Heart left ventricle (tissue), 13 donors: ENCODE results near the gene TRAIP.

Source experiments
- POLR2A ChIP-seq, 2 donors: fragments of 450-650 bp; IDR thresholded peaks; one replicate each; pipeline ENCODE4 v1.6.1; 2017; ENCODE audit warnings: antibody characterized with exemption in 2 of 2, mild to moderate bottlenecking in 2 of 2, moderate library complexity in 2 of 2
- TF ChIP-seq, protein P1 (sequence below), 12 donors: fragments of 200-600 bp; sonication (generic) in 4 of 12; IDR thresholded peaks; one replicate each; pipeline versions ENCODE4 v1.5.0 to v1.8.0; 2018 to 2022; ENCODE audit warnings: antibody characterized with exemption in 12 of 12, mild to moderate bottlenecking in 5 of 12
- donor health status: ischemic (EF 13 %, LVEDD 7.1; RV severe dilation, severe dysfunction).
- donor health status: DM: no; HTN: yes; CAD: no.
- donor health status: DM: no; HTN: no; CAD: no.
- donor health status: ischemic (EF 25% LVEDD 6.9; RV normal size, moderate dysfunction).
- donor health status: ischemic (EF 25% LVEDD 5.7; RV mildly dilated, moderate dysfunction).
- donor health status: ischemic (EF 35%, LVEDD 5.7; RV mildly dilated, moderate dysfunction).
- donor health status: nonischemic (EF 11% LVEDD 7.7; RV severe dilation, severe dysfunction).
- donor health status: DM: yes; HTN: yes; CAD: no.
- donor health status: PGD.
- donor health status: ischemic (EF 29% LVEDD 5.4; RV normal size, mild dysfunction).
- donor health status: nonischemic (EF 23%, LVEDD 6.1; RV moderate dilation, normal function).

GRCh38 chr3:49787182-49787464 lies 69.2 kb downstream of the TRAIP start:
- TF ChIP-seq, protein P1, sequence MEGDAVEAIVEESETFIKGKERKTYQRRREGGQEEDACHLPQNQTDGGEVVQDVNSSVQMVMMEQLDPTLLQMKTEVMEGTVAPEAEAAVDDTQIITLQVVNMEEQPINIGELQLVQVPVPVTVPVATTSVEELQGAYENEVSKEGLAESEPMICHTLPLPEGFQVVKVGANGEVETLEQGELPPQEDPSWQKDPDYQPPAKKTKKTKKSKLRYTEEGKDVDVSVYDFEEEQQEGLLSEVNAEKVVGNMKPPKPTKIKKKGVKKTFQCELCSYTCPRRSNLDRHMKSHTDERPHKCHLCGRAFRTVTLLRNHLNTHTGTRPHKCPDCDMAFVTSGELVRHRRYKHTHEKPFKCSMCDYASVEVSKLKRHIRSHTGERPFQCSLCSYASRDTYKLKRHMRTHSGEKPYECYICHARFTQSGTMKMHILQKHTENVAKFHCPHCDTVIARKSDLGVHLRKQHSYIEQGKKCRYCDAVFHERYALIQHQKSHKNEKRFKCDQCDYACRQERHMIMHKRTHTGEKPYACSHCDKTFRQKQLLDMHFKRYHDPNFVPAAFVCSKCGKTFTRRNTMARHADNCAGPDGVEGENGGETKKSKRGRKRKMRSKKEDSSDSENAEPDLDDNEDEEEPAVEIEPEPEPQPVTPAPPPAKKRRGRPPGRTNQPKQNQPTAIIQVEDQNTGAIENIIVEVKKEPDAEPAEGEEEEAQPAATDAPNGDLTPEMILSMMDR (IDR thresholded peaks at IDR 0.05) = no peak
- no peak for TF ChIP-seq POLR2A (IDR thresholded peaks at IDR 0.05)
